ENCODE measurements around the gene PARVA.

The PARVA gene

DNA sequence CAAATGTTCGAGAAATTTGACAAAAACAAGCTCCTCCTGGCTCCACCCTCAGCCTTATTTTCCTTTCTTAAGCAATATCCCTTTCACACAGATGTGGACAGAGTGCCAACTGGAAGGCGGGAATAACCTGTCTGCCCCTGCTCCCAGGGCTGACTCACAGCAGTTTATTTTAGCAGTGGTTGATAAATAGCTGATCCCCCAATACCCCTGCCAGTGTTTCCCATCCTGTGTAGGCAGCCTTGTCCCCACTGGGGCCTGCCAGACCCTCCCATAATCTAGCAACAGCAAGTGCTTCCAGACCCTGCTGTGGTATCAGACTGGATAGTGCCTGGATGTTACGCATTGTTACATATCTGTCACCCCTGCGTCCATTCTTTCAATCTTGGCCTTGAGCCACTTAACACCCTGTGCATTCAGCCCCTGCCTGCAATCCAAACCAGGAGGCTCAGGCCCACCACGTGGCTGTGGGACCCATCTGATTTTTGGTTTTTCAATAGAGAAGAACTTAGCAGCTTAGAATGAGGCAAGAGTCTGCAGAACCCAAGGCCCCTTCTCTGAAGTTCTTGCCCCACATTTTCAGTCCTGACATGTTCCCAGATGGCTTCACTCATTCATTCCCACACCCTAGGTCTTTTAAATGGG is 53.7 kb downstream of the PARVA start:
- no peak for DNase-seq (ENCODE audit: low read depth in 4 of 4, low spot score in 1 of 4)

DNA sequence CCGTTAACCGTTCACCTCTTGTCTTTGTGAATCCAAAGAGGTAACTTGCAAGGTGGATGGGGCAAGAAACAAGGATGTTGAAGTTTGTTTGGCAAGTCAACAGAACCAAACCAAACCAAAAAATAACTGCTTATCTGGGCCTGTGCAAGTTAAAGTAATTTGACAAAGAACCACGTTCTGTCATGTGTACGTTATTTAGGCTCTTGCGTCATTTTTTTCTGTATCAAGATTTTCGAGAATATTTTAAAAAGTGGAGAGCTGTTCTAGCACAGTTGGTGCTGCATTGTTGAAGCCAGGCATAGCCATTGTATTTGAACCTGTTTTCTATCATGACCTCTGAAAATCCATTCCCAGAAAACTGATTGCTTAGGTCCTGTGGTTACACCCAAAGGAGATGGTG is 55.1 kb downstream of the PARVA start:
- DNase-seq (ENCODE audit: low read depth in 4 of 4, low spot score in 1 of 4), result no peak

DNA sequence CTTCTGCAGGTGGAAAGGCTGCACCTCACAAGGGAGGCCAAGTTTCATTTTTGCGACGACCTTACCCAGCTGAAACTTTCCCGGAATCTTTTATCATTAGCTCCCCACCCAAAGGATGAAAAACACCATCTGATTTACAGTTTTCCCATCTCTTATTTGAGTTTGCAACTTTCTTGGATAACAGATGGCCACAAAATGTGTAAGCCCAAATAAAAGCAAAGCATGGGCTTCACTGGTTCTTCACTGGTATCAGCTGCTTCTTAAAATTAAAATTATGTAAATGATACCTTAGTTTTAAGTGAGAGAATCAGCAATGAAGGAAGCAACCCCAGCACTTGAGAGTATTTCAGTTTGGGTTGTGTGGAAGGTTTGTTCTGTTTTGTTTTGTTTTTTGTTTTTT is 55.8 kb downstream of the PARVA start:
- no peak for DNase-seq (ENCODE audit: low read depth in 4 of 4, low spot score in 1 of 4)

- no peak for DNase-seq (ENCODE audit: low read depth in 4 of 4, low spot score in 1 of 4)
These were observed 56.4 kb downstream of the PARVA start for GRCh38 chr11:12433571-12434324.

DNA sequence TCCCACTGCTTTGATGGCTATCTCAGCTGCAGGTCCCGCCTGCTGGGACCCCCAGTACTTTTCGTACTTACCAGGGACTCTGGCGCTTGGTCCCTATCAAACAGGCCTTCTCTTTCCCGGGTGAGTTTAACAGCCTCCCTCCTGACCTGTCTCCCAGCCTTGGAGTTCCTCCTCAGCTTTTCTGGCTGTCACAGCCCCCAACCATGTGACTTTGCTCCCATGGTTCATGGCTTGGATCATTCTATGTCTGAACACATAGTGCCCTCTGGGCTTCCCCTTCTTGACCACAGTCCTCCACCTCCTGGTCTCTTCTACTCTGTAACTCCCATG is 56.9 kb downstream of the PARVA start:
- no peak for DNase-seq (ENCODE audit: low read depth in 4 of 4, low spot score in 1 of 4)

- no peak for DNase-seq (ENCODE audit: low read depth in 4 of 4, low spot score in 1 of 4)
These were observed 57.9 kb downstream of the PARVA start for GRCh38 chr11:12435264-12435663.

GRCh38 chr11:12436266-12436665 is 58.9 kb downstream of the PARVA start:
- DNase-seq (ENCODE audit: low read depth in 4 of 4, low spot score in 1 of 4), result no peak

DNA sequence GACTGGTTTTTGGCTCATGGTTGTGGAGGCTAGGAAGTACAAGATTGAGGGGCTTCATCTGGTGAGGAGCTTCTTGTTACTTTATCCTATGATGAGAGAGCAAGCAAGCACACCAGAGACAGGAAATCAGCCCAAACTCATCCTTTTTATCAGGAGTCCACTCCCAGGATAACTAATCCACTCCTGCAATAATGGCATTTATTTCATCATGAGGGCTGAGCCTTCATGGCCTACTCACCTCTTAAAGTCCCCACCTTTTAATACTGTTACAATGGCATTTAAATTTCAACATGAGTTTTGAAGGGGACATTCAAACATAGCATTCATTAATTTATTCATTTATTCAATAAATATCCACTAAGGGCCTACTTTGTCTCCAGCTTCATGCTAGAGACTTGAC is 60.9 kb downstream of the PARVA start:
- no peak for DNase-seq (ENCODE audit: low read depth in 4 of 4, low spot score in 1 of 4)

- no peak for DNase-seq (ENCODE audit: low read depth in 4 of 4, low spot score in 1 of 4)
These were observed 62.2 kb downstream of the PARVA start for GRCh38 chr11:12439615-12440014.

DNA sequence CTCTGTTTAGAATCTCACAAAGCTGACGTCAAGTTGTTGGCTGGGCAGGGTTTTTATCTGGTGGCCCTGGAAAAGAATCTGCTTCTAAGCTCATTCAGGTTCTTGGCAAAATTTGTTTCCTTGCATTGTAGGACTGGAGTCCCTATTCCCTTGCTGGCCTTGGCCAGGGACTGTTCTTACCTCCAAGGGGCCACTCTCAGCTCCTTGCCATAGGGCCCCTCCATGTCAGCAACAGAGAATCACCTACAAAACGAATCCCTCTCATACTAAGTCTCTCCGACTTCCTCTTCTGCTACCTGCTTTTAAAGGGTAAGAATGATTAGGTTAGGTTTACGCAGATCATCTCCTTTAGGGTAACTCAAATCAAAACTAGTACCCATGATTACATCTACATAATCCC is 63.2 kb downstream of the PARVA start:
- DNase-seq (ENCODE audit: low read depth in 4 of 4, low spot score in 1 of 4), result no peak

- DNase-seq (ENCODE audit: low read depth in 4 of 4, low spot score in 1 of 4), result no peak
These were observed 64.0 kb downstream of the PARVA start for GRCh38 chr11:12441231-12441861.

DNA sequence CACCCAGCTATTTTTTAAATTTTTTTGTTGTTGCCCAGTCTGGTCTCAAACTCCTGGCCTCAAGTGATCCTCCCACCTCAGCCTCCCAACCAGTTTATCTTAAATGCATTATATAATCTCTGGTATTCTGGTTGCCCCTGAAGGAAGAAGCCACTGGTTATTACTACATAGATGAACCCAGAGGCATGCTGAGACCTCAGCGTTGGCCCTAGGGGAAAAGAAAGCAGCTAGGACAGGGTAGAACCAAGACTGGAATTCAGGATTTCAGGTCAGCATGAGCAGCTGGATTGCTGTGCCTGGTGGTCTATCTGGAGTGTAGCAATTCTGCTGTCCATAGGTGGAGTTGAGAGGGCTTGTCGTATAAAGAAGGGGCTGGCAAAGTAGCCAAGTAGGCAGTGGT is 67.2 kb downstream of the PARVA start:
- no peak for DNase-seq (ENCODE audit: low read depth in 4 of 4, low spot score in 1 of 4)

GRCh38 chr11:12445001-12445400 is 67.6 kb downstream of the PARVA start:
- DNase-seq (ENCODE audit: low read depth in 4 of 4, low spot score in 1 of 4), result no peak

GRCh38 chr11:12446863-12447262 is 69.5 kb downstream of the PARVA start:
- no peak for DNase-seq (ENCODE audit: low read depth in 4 of 4, low spot score in 1 of 4)

DNA sequence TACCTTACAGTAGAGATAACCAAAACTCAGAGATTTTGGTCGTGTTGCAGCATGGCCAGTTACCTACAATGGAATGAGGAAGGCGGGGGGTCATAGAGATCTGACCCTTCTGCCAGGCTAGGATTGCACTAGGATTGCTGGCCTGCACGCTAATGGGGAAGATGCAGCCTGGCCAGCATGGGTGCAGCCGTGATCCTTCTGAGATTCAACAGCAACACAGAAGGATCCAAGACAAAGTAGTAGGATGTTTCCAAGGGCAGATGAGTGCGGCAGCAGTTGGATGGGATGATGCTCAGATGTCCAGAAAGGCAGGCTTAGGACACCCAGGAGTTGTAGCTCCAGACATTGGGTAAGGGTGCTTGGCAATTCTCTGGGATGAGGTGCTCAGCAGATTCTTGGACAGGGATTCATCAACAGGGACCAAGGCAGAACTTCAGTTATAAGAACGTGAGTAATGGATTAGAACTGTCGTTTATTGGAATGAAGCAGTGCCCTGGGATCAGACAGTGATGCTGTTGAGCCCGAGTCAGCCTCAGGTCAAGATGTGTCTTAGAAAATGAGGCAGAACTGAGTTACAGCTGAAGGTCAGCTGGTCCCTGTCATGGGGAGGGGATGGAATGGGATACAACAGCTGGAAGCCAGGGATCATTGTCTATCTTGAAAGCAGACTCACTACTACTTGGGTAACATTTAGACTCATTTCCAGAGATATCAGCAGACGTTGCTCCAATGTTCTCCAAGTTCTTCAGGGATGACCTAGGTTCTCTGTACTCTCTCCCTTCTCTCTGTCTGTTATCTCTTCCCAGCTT is 71.0 kb downstream of the PARVA start:
- DNase-seq (ENCODE audit: low read depth in 4 of 4, low spot score in 1 of 4), result no peak

- DNase-seq (ENCODE audit: low read depth in 4 of 4, low spot score in 1 of 4), result no peak
These were observed 72.8 kb downstream of the PARVA start for GRCh38 chr11:12449961-12450715.

- DNase-seq (ENCODE audit: low read depth in 4 of 4, low spot score in 1 of 4), result no peak
These were observed 73.9 kb downstream of the PARVA start for GRCh38 chr11:12451179-12451814.

- no peak for DNase-seq (ENCODE audit: low read depth in 4 of 4, low spot score in 1 of 4)
These were observed 75.9 kb downstream of the PARVA start for GRCh38 chr11:12453243-12453642.

GRCh38 chr11:12454782-12455181 is 77.4 kb downstream of the PARVA start:
- DNase-seq (ENCODE audit: low read depth in 4 of 4, low spot score in 1 of 4), result no peak

- DNase-seq (ENCODE audit: low read depth in 4 of 4, low spot score in 1 of 4), result no peak
These were observed 78.6 kb downstream of the PARVA start for GRCh38 chr11:12455938-12456337.

Measured in stimulated activated CD4-positive, alpha-beta T cell treated with anti-CD3 and anti-CD28 coated beads, Interleukin-1b, Interleukin-23, amount 100 ng/mL, for 24 hours (primary cell).